Endodermal cell (in vitro differentiated cells): ENCODE measurements around the gene OR4K2. TPM values are rescaled to one million over a fixed set of nuclear protein-coding genes. Genes with fewer than 3 reads are reported as not detected.

Experiments
- DNase-seq: peaks from one replicate; pipeline ENCODE4 v3.0.0-alpha.2; 2017
- H3K27ac ChIP-seq: 2 replicates; pipeline ENCODE4 v1.5.1; 2013; ENCODE audit warnings: mild to moderate bottlenecking, low read depth, low read length, moderate library complexity
- H3K27me3 ChIP-seq: 2 replicates; pipeline ENCODE4 v1.6.1; 2013; ENCODE audit warnings: mild to moderate bottlenecking, low read length, moderate library complexity; ENCODE audit not compliant: insufficient read depth, control insufficient read depth, poor library complexity, severe bottlenecking
- H3K36me3 ChIP-seq: 2 replicates; pipeline ENCODE4 v1.7.0; 2013; ENCODE audit warnings: mild to moderate bottlenecking, low read length, moderate library complexity; ENCODE audit not compliant: control insufficient read depth, insufficient read depth
- H3K4me1 ChIP-seq: one replicate; pipeline ENCODE4 v1.7.0; 2013; ENCODE audit warnings: low read length; ENCODE audit not compliant: control insufficient read depth, insufficient read depth
- H3K4me3 ChIP-seq: 2 replicates; pipeline ENCODE4 v1.5.1; 2013; ENCODE audit warnings: mild to moderate bottlenecking, low read length, moderate library complexity
- H3K9ac ChIP-seq: 2 replicates; pipeline ENCODE4 v1.6.1; 2013; ENCODE audit warnings: mild to moderate bottlenecking, low read length, moderate library complexity; ENCODE audit not compliant: poor library complexity, severe bottlenecking; ENCODE audit errors: extremely low read depth
- H3K9me3 ChIP-seq: 2 replicates; pipeline ENCODE4 v1.6.1; 2013; ENCODE audit warnings: mild to moderate bottlenecking, low read length, moderate library complexity; ENCODE audit not compliant: control insufficient read depth
- H3K27ac Mint-ChIP-seq: 2 replicates; pipeline ENCODE4 v1.8.0; 2020; ENCODE audit warnings: mixed read lengths
- H3K27me3 Mint-ChIP-seq: 2 replicates; pipeline ENCODE4 v1.8.0; 2021; ENCODE audit warnings: mild to moderate bottlenecking, mixed read lengths; ENCODE audit not compliant: insufficient read depth
- H3K36me3 Mint-ChIP-seq: 2 replicates; pipeline ENCODE4 v1.8.0; 2020; ENCODE audit warnings: low read depth, mixed read lengths
- H3K4me1 Mint-ChIP-seq: 2 replicates; pipeline ENCODE4 v1.8.0; 2020; ENCODE audit warnings: mixed read lengths
- H3K4me3 Mint-ChIP-seq: 2 replicates; pipeline ENCODE4 v1.8.0; 2020; ENCODE audit warnings: mild to moderate bottlenecking, moderate library complexity, mixed read lengths
- H3K9me3 Mint-ChIP-seq: 2 replicates; pipeline ENCODE4 v1.8.0; 2020; ENCODE audit warnings: mild to moderate bottlenecking, mixed read lengths
- WGBS, 2 experiments: methylation state at CpG; one replicate each; pipeline versions ENCODE4 v1.1.5 to v1.1.7; 2013; ENCODE audit warnings: missing lambda C conversion rate in 2 of 2, mixed read lengths in 1 of 2; ENCODE audit not compliant: insufficient coverage in 1 of 2, insufficient read length in 1 of 2; 5-methylcytosine and 5-hydroxymethylcytosine counted together
- total RNA-seq, 2 donors: library from RNA; stranded (reverse); fragmentation: NEBNext Ultra II Directional in 1 of 2; extraction: Animal tissue kit (Norgen Biotek cat#: 25700) in 1 of 2; gene quantifications; 2 replicates in 1 of 2; 3 replicates in 1 of 2; pipeline ENCODE4 v1.2.1, GENCODE V29; 2021
- TF ChIP-seq, protein P1 (sequence below): fragments of 200-600 bp; sonication (generic); conservative IDR thresholded peaks from 2 replicates; pipeline ENCODE4 v1.5.0; 2021; ENCODE audit warnings: antibody characterized with exemption, mild to moderate bottlenecking

OR4K2 gene
- total RNA-seq, 2 donors from 2014 or later: not detected

DNA sequence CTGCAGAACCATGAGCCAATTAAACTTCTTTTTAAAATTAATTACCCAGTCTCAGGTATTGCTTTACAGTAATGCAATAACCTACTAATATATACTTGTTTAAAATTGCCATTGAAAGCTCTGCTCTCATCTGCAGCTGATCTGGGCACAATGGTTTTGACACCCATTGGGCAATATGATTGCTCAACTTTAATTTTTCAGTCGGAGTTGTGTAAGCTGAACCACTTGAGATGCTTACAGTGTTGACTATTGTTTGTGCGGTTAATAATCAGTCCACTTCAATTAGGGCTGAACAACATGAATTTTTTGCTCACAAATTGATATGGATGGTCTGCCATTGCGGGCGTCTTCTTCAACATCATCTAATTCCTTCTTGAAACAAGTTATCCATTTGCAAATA lies 27.5 kb downstream of the OR4K2 start:
- Histone ChIP-seq H3K4me1 (no peaks in the 10 kb centered on the region), H3K27me3 (no peaks in the 10 kb centered on the region), H3K36me3 (no peaks in the 10 kb centered on the region), H3K4me3 (no peak overlapping the region), H3K9me3 (peaks cover 88% of the 10 kb centered on the region), H3K27ac (no peak overlapping the region), H3K9ac (no peak overlapping the region)
- H3K27me3 Mint-ChIP-seq: no peaks in the 10 kb centered on the region
- H3K4me3 Mint-ChIP-seq: no peak overlapping the region
- no peaks in the 10 kb centered on the region for H3K36me3 Mint-ChIP-seq
- TF ChIP-seq, protein P1, sequence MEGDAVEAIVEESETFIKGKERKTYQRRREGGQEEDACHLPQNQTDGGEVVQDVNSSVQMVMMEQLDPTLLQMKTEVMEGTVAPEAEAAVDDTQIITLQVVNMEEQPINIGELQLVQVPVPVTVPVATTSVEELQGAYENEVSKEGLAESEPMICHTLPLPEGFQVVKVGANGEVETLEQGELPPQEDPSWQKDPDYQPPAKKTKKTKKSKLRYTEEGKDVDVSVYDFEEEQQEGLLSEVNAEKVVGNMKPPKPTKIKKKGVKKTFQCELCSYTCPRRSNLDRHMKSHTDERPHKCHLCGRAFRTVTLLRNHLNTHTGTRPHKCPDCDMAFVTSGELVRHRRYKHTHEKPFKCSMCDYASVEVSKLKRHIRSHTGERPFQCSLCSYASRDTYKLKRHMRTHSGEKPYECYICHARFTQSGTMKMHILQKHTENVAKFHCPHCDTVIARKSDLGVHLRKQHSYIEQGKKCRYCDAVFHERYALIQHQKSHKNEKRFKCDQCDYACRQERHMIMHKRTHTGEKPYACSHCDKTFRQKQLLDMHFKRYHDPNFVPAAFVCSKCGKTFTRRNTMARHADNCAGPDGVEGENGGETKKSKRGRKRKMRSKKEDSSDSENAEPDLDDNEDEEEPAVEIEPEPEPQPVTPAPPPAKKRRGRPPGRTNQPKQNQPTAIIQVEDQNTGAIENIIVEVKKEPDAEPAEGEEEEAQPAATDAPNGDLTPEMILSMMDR: no peak
- no peak for DNase-seq
- 74 to 86% methylated on average over 4 of the region's 4 CpGs for WGBS, 2 experiments
- H3K9me3 Mint-ChIP-seq: peaks cover 87% of the 10 kb centered on the region
- no peaks in the 10 kb centered on the region for H3K4me1 Mint-ChIP-seq
- no peak overlapping the region for H3K27ac Mint-ChIP-seq

DNA sequence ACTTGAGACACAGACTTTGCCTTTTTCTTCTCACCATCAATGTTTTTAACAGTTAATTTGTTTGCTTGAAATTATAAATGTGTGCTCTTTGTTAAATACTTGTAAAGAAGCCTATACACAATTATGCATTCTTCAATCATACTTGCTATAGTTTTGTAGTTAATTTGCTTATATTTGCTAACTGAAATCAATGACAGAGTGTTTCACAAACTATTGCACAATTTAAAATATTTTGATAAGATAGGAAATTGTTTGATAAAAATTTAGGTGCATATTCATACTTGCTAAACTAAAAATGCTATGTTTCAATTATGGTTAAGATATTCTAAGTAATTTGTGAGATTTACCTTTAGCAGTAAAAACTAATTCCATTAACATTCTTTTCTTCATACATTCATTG lies 31.7 kb downstream of the OR4K2 start:
- no peaks in the 10 kb centered on the region for H3K4me1 Mint-ChIP-seq
- H3K4me3 Mint-ChIP-seq: no peak overlapping the region
- H3K4me3 ChIP-seq: peak overlapping the region; percentile 22
- H3K4me1 ChIP-seq: no peaks in the 10 kb centered on the region
- H3K27me3 Mint-ChIP-seq: no peaks in the 10 kb centered on the region
- no peaks in the 10 kb centered on the region for H3K36me3 ChIP-seq
- no peak for DNase-seq
- no peak overlapping the region for H3K9ac ChIP-seq
- no peak overlapping the region for H3K27ac Mint-ChIP-seq
- no peak overlapping the region for H3K27ac ChIP-seq
- H3K9me3 Mint-ChIP-seq: peaks cover 97% of the 10 kb centered on the region
- no peaks in the 10 kb centered on the region for H3K36me3 Mint-ChIP-seq
- no peaks in the 10 kb centered on the region for H3K27me3 ChIP-seq
- peaks cover 93% of the 10 kb centered on the region for H3K9me3 ChIP-seq
- TF ChIP-seq, protein P1: no peak

DNA sequence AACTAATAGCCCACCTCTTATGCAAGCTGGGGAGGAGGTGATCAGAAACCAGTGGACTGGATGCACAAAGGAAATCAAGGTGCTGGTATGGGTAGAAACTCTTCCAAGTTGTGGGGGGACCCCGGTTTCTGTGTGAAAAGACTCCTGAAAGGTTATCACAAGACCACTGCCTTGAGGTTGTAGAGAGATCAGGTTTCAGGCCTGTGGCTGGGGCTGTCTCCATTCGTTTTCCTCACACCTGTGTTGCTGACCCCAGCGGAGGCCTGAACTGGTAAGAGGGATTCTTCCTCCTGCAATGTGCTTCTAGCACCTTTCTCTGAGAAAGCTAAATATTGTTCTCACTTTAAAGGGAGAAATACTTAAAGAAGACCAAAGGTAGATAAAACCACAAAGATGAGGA lies 36.2 kb downstream of the OR4K2 start:
- WGBS, 2 experiments: 26 to 40% methylated on average over 3 of the region's 3 CpGs
- TF ChIP-seq, protein P1: no peak
- no peak overlapping the region for H3K4me3 ChIP-seq
- H3K27ac Mint-ChIP-seq: no peak overlapping the region
- H3K27me3 ChIP-seq: no peaks in the 10 kb centered on the region
- H3K9me3 ChIP-seq: peaks cover 61% of the 10 kb centered on the region
- H3K4me1 ChIP-seq: no peaks in the 10 kb centered on the region
- no peaks in the 10 kb centered on the region for H3K36me3 ChIP-seq
- H3K27ac ChIP-seq: no peak overlapping the region
- no peak overlapping the region for H3K4me3 Mint-ChIP-seq
- H3K27me3 Mint-ChIP-seq: no peaks in the 10 kb centered on the region
- H3K4me1 Mint-ChIP-seq: no peaks in the 10 kb centered on the region
- H3K9ac ChIP-seq: no peak overlapping the region
- no peak for DNase-seq
- H3K36me3 Mint-ChIP-seq: no peaks in the 10 kb centered on the region
- peaks cover 89% of the 10 kb centered on the region for H3K9me3 Mint-ChIP-seq
